GM12878 (cell line): ENCODE measurements around the gene ARHGEF7.

Experiments
- CHD1 ChIP-seq: IDR thresholded peaks from 2 replicates; pipeline ENCODE4 v1.6.1; 2012; ENCODE audit warnings: low read depth, low read length, improper control_type of control experiment
- CTCF ChIP-seq, 3 experiments: IDR thresholded peaks in 2 of 3; conservative IDR thresholded peaks in 1 of 3; 2 replicates each; pipeline ENCODE4 v1.5.1; 2011; ENCODE audit warnings: low read depth in 3 of 3, low read length in 3 of 3, mild to moderate bottlenecking in 3 of 3, control low read depth in 2 of 3, moderate library complexity in 2 of 3, inconsistent platforms in 1 of 3, mixed read lengths in 1 of 3; ENCODE audit not compliant: control insufficient read depth in 2 of 3, insufficient read depth in 1 of 3; ENCODE audit errors: extremely low read depth in 1 of 3
- NRF1 ChIP-seq: conservative IDR thresholded peaks from 2 replicates; pipeline ENCODE4 v1.6.1; 2011; ENCODE audit warnings: mild to moderate bottlenecking, low read depth, low read length, improper control_type of control experiment
- POLR2A ChIP-seq: IDR thresholded peaks from 2 replicates; pipeline ENCODE4 v1.6.1; 2011; ENCODE audit warnings: low read depth, mild to moderate bottlenecking, low read length
- SIN3A ChIP-seq: IDR thresholded peaks from 2 replicates; pipeline ENCODE4 v1.6.1; 2012; ENCODE audit warnings: low read depth, low read length, improper control_type of control experiment
- SP1 ChIP-seq: IDR thresholded peaks from one replicate; pipeline ENCODE4 v1.6.1; 2011; ENCODE audit warnings: low read depth, low read length
- TF ChIP-seq, protein P1 (sequence below): fragments of 450-650 bp; formaldehyde crosslinking; IDR thresholded peaks from 2 replicates; pipeline ENCODE4 v1.5.0; 2022; ENCODE audit warnings: mild to moderate bottlenecking, missing genetic modification characterization

DNA sequence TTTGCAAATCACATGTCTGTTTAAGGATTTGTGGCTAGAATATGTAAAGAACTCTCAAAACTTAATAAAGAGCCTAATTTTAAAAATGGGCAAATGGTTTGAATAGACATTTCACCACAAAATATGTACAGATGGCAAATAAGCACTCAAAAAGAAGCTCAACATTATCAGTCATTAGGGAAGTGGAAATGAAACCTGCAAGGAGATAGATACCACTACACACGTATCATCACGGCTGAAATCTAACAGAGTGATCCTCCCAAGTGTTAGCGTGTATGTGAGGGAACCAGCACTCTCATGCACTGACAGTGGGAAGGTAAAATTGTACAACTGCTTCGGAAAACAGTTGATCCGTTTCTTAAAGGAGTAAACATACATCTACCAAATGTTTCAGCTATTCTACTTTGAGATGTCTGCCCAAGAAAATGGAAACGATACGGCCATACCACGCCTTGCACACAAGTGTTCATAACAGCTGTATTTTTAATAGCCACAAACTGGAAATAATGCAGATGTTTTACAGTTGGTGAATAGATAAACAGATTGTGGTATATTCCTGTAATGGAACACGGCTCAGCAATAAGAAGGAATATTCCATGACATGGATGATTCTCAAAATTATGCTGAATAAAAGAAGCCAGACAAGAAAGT, 14.5 kb downstream of the ARHGEF7 start:
- TF ChIP-seq POLR2A (no peak), SIN3A (no peak), NRF1 (no peak), CHD1 (no peak), SP1 (no peak), CTCF (IDR thresholded peaks at IDR 0.05 in 2 of 3, conservative IDR thresholded peaks at IDR 0.05 in 1 of 3; ENCODE audit: control insufficient read depth in 2 of 3, extremely low read depth in 1 of 3, insufficient read depth in 1 of 3, low read depth in 3 of 3, low read length in 3 of 3) (no peak)
- TF ChIP-seq, protein P1, sequence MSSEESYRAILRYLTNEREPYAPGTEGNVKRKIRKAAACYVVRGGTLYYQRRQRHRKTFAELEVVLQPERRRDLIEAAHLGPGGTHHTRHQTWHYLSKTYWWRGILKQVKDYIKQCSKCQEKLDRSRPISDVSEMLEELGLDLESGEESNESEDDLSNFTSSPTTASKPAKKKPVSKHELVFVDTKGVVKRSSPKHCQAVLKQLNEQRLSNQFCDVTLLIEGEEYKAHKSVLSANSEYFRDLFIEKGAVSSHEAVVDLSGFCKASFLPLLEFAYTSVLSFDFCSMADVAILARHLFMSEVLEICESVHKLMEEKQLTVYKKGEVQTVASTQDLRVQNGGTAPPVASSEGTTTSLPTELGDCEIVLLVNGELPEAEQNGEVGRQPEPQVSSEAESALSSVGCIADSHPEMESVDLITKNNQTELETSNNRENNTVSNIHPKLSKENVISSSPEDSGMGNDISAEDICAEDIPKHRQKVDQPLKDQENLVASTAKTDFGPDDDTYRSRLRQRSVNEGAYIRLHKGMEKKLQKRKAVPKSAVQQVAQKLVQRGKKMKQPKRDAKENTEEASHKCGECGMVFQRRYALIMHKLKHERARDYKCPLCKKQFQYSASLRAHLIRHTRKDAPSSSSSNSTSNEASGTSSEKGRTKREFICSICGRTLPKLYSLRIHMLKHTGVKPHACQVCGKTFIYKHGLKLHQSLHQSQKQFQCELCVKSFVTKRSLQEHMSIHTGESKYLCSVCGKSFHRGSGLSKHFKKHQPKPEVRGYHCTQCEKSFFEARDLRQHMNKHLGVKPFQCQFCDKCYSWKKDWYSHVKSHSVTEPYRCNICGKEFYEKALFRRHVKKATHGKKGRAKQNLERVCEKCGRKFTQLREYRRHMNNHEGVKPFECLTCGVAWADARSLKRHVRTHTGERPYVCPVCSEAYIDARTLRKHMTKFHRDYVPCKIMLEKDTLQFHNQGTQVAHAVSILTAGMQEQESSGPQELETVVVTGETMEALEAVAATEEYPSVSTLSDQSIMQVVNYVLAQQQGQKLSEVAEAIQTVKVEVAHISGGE: no peak
